Stimulated activated CD8-positive, alpha-beta memory T cell treated with anti-CD3 and anti-CD28 coated beads, Interleukin-12 subunit alpha, Interleukin-12 subunit beta, amount 100 ng/mL, for 24 hours (primary cell): ENCODE data around the gene SNX25.
"Not testable (repeated sequence)": the region's sequence is repeated elsewhere in the genome, so short reads cannot be mapped to it uniquely, and the experiment has no call there.

Experiments
- DNase-seq: peaks from one replicate; pipeline ENCODE4 v3.0.0-alpha.2; 2020; ENCODE audit errors: extremely low read depth

SNX25 gene

GRCh38 chr4:185209031-185209851, at the start of gene SNX25:
SNX25 (plus strand) TSS chr4:185209598; CDS start chr4:185209827, 229 bp downstream.
- DNase-seq, result peak; percentile 80

DNA sequence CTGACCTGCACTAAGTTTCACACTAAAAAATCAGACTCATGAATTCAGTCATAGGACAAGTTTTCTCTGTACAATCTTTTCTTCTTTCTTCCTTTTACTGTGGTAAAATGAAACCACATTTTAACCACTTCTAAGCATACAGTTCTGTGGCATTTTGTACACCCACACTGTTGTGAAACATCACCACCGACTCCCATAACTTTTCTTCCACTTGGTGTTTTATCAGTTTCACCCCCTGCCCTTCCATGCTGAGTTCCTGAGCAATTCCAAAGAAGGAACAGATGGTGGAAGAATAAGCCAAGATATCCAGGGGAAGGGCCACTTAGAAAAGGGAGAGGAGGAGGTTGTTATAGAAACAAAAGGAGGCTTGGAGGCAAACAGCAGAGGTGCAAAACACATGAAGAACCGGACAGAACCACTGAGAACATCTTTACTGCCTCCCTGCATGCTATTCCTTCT, 43.8 kb upstream of the SNX25 start:
- no peak for DNase-seq

DNA sequence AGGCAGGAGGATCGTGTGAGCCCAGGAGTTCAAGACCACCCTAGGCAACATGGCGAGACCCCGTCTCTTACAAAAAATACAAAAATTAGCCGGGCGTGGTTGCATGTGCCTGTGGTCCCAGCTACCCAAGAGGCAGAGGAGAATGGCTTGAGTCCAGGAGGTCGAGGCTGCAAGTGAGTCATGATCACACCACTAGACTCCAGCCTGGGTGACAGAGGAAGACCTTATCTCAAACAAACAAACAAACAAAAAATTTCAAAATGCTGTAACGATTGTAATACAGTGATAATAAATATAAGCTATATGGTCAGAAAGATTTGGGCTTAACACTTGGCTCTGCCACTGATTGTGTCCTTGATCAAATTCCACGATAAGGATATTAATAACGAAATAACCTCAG, 42.2 kb upstream of the SNX25 start:
- DNase-seq, result no peak

- no peak for DNase-seq
These were observed 37.9 kb upstream of the SNX25 start for GRCh38 chr4:185171373-185172071.

DNA sequence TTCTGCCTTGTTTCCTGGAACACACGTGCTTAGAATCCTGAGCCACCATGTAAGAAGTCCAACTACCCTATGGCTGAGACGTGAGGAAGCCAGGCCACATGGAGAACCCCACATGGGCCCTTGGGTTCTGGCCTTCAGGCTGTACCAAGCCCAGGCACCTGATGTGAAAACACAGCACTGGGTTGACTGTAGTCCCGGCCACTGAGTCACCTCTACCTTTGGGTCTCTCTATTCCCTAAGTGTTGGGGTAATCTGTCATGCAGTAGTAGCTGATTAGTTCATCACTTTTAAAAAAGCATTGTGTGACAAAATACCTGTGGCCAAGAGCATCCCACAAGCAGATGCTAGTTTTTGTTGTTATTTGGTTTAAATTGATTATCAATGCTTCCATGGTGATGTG, 29.9 kb upstream of the SNX25 start:
- no peak for DNase-seq

- DNase-seq, result no peak
These were observed 27.2 kb upstream of the SNX25 start for GRCh38 chr4:185182239-185182638.

- DNase-seq, result no peak
These were observed 25.6 kb upstream of the SNX25 start for GRCh38 chr4:185183622-185184281.

DNA sequence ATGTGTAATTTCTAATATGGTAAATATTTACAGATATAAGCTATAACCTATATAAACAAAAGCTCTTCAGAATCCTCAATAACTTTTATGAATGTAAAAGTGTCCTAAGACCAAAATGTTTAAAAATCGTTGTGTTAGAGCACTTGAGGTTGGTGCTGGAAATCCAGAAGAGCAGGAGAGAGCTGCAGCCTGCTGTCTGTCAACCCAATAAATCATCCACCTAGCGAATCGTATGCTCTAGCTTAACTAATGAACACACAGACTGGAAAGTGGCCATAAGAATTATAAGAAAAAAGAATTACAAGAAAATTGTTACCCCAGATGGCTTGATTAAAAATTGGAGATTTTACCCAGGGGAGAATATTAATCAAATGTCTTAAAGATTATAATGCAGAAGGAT, 22.6 kb upstream of the SNX25 start:
- DNase-seq, result no peak

DNA sequence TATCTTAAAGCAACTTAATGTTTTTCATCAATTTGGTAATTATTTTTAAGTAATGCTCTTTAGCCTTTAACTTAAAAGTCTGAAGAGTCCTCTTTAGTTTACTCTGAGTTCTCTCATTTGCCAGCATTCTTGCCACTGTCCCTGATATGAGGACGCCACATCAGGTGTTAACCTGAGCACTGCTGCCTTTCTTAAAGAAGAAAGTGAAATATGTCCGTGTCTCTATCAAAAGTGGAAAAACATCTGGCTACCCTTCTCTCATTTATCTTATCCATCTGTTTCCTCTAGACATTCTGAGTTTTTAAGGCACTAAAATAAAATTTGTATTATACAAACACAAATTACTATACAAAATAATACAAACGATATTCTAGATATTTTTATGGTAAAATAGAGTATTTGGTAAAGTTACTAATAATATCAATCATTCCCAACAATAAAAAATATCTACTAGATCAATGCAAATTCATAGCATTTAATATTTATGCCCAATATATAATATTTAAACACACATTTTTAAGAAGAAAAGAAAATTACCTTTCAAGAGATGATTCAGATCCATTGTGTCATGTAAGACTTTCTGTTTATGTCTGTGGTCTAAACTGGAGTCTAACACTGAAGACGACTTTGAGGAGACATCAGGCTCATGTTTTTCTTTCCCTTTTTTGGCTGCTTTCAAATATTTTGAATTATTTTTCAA, 19.6 kb upstream of the SNX25 start:
- DNase-seq, result no peak

GRCh38 chr4:185190306-185190856, 19.0 kb upstream of the SNX25 start:
- no peak for DNase-seq

- no peak for DNase-seq
These were observed 17.3 kb upstream of the SNX25 start for GRCh38 chr4:185192059-185192458.

DNA sequence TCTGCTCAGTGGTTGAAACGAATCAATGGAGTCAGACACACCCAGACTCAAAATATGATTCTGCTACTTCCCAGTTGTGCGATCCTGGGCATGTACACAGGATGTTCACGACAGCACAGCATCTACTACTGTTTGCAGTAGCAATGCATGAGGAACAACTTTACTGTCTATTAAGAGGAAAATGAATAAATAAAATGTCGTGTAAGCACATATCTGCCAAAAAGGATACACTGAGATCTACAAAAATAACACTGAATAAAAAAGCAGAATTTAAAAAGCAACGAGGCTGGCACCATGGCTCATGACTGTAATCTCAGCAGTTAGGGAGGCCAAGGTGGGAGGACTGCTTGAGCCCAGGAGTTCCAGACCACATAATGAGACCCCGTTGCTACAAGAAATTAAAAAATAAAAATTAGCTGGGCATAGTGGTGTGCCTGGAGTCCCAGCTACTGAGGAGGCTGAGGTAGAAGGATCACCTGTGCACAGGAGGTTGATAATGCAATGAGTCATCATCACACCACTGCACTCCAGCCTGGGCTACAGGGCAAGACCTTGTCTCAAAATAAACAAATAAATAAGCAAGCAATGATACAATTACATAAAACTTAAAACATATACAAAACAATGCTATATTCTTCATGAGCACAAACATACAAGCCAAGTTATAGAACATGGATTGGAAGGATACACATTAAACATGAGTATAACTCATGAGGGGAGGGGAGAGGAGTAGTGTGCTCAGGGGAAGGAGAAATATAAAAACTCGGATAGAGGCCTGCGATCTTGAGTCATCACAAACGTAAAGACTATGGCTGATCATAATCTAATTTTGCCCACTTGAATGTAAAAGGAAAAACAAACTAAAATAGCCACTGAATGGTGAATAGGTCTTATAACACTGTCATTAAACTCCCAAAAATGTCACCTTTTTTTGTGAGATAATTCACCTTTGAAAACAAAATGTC, 14.2 kb upstream of the SNX25 start:
- no peak for DNase-seq

- no peak for DNase-seq
These were observed 13.0 kb upstream of the SNX25 start for GRCh38 chr4:185196437-185196836.

DNA sequence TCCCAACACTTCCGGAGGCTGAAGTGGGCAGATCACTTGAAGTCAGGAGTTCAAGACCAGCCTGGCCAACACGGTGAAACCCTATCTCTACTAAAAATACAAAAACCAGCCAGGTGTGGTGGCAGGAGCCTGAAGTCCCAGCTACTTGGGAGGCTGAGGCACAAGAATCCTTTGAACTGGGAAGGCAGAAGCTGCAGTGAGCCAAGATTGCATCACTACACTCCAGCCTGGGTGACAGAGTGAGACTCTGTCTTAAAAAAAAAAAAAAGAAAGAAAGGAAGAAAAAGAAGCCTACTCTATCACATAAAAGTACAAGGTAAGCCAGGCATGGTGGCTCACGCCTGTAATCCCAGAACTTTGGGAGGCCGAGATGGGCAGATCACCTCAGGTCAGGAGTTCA, 11.2 kb upstream of the SNX25 start:
- not testable (repeated sequence) for DNase-seq

- DNase-seq, result no peak
These were observed 7.1 kb upstream of the SNX25 start for GRCh38 chr4:185201977-185202962.

DNA sequence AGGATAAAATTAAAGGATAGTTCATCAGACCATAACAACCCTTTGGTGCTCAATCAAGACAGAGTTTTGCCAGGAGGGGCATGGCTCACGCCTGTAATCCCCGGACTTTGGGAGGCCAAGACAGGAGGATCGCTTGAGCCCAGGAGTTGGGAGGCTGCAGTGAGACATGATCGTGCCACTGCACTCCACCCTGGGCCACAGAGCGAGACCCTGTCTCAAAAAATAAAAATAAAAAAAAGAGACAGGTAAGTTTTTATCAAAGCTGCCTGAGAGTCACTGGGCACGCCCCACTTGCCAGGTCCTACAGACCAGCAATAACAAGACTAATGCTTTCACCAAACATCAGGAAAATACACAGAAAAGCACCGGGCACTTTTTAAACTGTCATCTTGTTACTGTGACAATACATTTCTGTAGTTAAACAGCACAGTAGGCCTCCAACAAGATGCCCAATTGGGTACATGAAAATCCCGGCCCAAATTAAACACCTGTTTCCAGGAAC, 6.4 kb upstream of the SNX25 start:
- DNase-seq, result no peak

DNA sequence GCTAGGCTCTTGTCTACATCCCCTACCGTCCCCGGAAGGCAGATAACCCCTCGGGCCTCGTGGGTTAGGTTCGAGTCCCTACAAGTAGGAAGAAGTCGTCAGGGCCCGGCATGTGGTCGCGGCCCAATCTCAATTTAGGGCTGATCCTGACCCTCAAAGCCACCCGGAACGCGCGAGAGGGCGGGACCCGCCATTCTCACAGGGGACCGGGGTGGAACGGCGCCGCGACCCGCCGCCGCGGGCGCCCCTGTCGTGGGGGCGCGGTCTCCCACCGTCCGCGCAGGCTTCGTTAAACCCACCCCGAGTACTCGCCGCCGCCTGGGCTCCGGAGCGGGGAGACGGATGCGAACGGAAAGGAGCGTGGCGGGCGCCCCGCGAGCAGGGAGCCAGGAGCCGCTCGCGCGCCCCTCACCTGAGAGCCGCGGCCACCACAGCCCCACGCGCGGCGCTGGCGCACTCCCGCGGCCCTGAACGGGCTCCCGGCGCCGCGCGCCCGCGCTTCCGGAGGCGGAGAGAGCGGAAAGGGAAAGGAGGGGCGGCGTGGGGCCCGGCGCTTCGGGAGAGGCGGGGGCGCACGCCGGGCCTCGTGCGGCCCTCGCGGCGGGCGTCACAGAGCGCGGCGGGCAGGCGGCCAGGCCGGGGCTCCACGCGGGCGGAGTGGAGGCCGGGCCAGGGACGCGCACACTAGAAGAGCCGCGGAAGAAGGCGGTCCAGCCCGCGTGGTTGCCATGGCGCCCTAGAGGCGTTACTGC, 5.7 kb upstream of the SNX25 start, which contains the start of gene CFAP97:
Gene CFAP97, minus strand, starts transcription at position 515 of the 752 bp plus-strand sequence. CDS start 12,804 bp downstream, outside the sequence.
- DNase-seq, result peak; percentile 57

- no peak for DNase-seq
These were observed 5.0 kb upstream of the SNX25 start for GRCh38 chr4:185204238-185204910.
